ENCODE results near the gene MSRB3. TPM values are rescaled to one million over a fixed set of nuclear protein-coding genes. Genes with fewer than 3 reads are reported as not detected.

MSRB3 gene
- total RNA-seq, 1 experiment from 2014 or later = 1.4 TPM

DNA sequence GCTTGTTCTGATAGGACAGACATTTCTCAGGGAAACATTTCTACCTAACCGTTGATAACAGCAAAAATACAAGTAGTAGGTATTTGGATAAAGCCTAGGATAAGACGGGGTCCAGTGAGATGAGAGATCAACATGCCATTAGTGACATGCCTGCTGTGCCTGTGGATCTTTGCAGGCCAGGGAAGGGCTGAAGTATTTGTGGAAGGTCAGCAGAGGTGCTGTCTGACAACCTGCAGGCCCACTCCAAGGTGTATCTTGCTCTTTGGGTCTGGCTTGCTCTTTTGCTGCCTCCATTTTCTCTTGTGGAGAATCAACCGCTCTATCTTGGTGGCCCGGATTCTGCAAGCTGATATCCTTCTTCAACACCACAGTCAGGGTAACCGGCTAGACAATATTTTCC lies 46.7 kb downstream of the MSRB3 start:
- CTCF ChIA-PET = interaction anchor here (0.9 kb wide), 1 partner anchor 10 kb away, joined by 3 read pairs; no protein-coding TSS in a partner anchor
- H3K9me3 Mint-ChIP-seq (ENCODE audit: low read depth, unreplicated experiment) = no peaks in the 10 kb centered on the region
- no peaks in the 10 kb centered on the region for H3K36me3 Mint-ChIP-seq (ENCODE audit: insufficient read depth, unreplicated experiment)
- TF ChIP-seq, protein P1, sequence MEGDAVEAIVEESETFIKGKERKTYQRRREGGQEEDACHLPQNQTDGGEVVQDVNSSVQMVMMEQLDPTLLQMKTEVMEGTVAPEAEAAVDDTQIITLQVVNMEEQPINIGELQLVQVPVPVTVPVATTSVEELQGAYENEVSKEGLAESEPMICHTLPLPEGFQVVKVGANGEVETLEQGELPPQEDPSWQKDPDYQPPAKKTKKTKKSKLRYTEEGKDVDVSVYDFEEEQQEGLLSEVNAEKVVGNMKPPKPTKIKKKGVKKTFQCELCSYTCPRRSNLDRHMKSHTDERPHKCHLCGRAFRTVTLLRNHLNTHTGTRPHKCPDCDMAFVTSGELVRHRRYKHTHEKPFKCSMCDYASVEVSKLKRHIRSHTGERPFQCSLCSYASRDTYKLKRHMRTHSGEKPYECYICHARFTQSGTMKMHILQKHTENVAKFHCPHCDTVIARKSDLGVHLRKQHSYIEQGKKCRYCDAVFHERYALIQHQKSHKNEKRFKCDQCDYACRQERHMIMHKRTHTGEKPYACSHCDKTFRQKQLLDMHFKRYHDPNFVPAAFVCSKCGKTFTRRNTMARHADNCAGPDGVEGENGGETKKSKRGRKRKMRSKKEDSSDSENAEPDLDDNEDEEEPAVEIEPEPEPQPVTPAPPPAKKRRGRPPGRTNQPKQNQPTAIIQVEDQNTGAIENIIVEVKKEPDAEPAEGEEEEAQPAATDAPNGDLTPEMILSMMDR (IDR thresholded peaks at IDR 0.05; ENCODE audit: unreplicated experiment) = no peak
- no peak for DNase-seq
- H3K27ac Mint-ChIP-seq (ENCODE audit: unreplicated experiment) = no peak overlapping the region
- no peaks in the 10 kb centered on the region for H3K4me1 Mint-ChIP-seq (ENCODE audit: low read depth, unreplicated experiment)
- no TSS peak for BruUV-seq (replicated peaks)
- no peaks in the 10 kb centered on the region for H3K27me3 Mint-ChIP-seq (ENCODE audit: unreplicated experiment)
- H3K4me3 Mint-ChIP-seq (ENCODE audit: low read depth, unreplicated experiment) = no peak overlapping the region
- intact Hi-C loops (cut with micrococcal nuclease; ENCODE audit: unreplicated experiment) = no loop called here

DNA sequence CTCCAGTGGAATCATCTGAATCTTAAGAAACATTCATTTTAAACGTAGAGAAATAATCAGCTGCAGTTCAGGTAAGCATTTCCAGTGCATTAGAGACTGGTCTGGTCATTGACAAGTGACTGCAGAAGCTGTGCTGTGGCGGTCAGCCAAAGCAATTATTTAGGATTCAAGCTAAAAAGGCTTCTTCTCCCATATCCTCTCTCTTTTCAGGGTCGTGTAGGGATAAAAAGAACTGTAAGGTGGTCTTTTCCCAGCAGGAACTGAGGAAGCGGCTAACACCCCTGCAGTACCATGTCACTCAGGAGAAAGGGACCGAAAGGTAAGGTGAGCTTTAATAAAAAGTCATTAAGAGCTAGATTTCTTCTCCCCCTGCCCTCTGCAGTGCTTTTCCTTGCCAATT lies 48.1 kb downstream of the MSRB3 start:
- Mint-ChIP-seq H3K4me1 (ENCODE audit: low read depth, unreplicated experiment) (no peaks in the 10 kb centered on the region), H3K27ac (ENCODE audit: unreplicated experiment) (no peak overlapping the region), H3K36me3 (ENCODE audit: insufficient read depth, unreplicated experiment) (no peaks in the 10 kb centered on the region), H3K4me3 (ENCODE audit: low read depth, unreplicated experiment) (no peak overlapping the region), H3K9me3 (ENCODE audit: low read depth, unreplicated experiment) (no peaks in the 10 kb centered on the region), H3K27me3 (ENCODE audit: unreplicated experiment) (no peaks in the 10 kb centered on the region)
- BruUV-seq (replicated peaks) = no TSS peak
- no peak for DNase-seq
- CTCF ChIA-PET = interaction anchor here (1.1 kb wide), 1 partner anchor 230 kb away, joined by 3 read pairs; no protein-coding TSS in a partner anchor
- intact Hi-C loops (cut with micrococcal nuclease; ENCODE audit: unreplicated experiment) = no loop called here
- TF ChIP-seq, protein P1 (IDR thresholded peaks at IDR 0.05; ENCODE audit: unreplicated experiment) = no peak

DNA sequence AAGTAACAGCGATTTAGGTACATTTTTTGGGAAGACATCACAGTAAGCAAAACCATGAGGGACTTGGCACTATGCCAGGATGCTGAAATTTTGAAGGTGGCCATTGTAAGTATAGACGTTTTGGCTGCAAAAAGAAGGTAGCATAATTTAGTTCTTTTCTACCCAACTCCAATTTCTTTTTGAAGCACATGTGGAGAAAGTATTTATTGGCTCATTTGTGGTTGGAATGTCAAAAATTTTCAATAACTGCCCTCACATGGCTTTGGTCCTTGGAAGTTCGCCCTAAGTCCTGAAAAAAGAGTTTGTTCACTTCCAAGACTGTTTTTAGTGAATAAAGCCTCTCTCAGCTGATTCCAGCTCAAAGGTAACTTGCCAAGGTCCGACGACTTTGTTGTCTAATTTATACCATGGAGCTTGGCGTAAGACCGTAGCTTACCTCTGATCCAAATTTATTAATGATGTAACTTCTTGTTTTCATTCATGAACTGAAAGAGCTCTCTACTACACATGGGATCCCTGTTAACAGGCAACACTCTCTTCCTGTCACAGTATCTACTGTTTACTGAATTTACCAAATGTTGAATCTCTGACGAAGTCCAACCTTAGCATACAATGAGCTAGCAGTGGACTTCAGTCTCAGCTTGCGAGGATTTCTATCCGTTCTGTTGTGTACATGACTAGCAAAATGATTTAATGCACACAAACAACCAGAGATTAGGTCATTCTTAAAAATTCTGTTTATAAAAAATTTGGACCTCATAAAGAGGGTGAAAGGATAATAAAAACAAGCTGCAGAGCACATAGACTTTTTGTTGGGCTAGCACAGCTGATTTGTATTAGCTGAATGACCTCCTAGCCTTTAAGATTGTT lies 49.0 kb downstream of the MSRB3 start:
- Mint-ChIP-seq H3K36me3 (ENCODE audit: insufficient read depth, unreplicated experiment) (no peaks in the 10 kb centered on the region), H3K27me3 (ENCODE audit: unreplicated experiment) (no peaks in the 10 kb centered on the region), H3K9me3 (ENCODE audit: low read depth, unreplicated experiment) (no peaks in the 10 kb centered on the region), H3K4me3 (ENCODE audit: low read depth, unreplicated experiment) (no peak overlapping the region), H3K27ac (ENCODE audit: unreplicated experiment) (no peak overlapping the region), H3K4me1 (ENCODE audit: low read depth, unreplicated experiment) (no peaks in the 10 kb centered on the region)
- intact Hi-C loops (cut with micrococcal nuclease; ENCODE audit: unreplicated experiment) = no loop called here
- CTCF ChIA-PET = interaction anchor here (0.8 to 1.1 kb wide), 2 partner anchors 8 to 229 kb away, joined by 3 to 4 read pairs; no protein-coding TSS in a partner anchor
- DNase-seq = no peak
- BruUV-seq (replicated peaks) = no TSS peak
- TF ChIP-seq, protein P1 (IDR thresholded peaks at IDR 0.05; ENCODE audit: unreplicated experiment) = no peak

DNA sequence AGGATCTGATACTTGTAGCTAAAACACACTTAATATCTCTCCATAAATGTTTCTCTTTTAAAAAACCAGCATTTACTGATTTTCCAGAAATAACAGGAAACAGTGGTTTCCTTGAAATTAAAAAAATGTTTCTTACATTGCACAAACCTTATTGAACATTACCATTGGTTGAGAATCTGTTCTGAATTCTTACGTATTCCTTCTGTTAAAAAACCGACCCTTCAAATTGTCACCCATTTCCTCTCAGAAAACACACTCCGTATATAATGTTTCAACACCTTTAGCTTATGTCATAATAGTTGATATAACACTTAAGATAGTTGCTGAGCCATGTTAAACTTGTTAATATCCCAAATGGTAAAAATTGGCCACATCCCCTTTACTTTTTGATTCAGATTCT lies 51.2 kb downstream of the MSRB3 start:
- intact Hi-C loops (cut with micrococcal nuclease; ENCODE audit: unreplicated experiment) = no loop called here
- no TSS peak for BruUV-seq (replicated peaks)

More for the DNA sequence above, 51.2 kb downstream of the MSRB3 start:
- no peaks in the 10 kb centered on the region for H3K9me3 Mint-ChIP-seq (ENCODE audit: low read depth, unreplicated experiment)
- no peak overlapping the region for H3K27ac Mint-ChIP-seq (ENCODE audit: unreplicated experiment)
- TF ChIP-seq, protein P1 (IDR thresholded peaks at IDR 0.05; ENCODE audit: unreplicated experiment) = no peak
- H3K4me3 Mint-ChIP-seq (ENCODE audit: low read depth, unreplicated experiment) = no peak overlapping the region
- no peaks in the 10 kb centered on the region for H3K36me3 Mint-ChIP-seq (ENCODE audit: insufficient read depth, unreplicated experiment)
- no peaks in the 10 kb centered on the region for H3K27me3 Mint-ChIP-seq (ENCODE audit: unreplicated experiment)
- no peak for DNase-seq
- CTCF ChIA-PET = no interaction called here
- peaks cover 3% of the 10 kb centered on the region for H3K4me1 Mint-ChIP-seq (ENCODE audit: low read depth, unreplicated experiment)
